Stimulated activated CD8-positive, alpha-beta memory T cell treated with anti-CD3 and anti-CD28 coated beads, Interleukin-12 subunit alpha, Interleukin-12 subunit beta, amount 100 ng/mL, for 24 hours (primary cell): Measurements from ENCODE around the gene CDH4.

Experiments used
- DNase-seq: peaks from one replicate; pipeline ENCODE4 v3.0.0-alpha.2; 2020; ENCODE audit errors: extremely low read depth

Gene CDH4

DNA sequence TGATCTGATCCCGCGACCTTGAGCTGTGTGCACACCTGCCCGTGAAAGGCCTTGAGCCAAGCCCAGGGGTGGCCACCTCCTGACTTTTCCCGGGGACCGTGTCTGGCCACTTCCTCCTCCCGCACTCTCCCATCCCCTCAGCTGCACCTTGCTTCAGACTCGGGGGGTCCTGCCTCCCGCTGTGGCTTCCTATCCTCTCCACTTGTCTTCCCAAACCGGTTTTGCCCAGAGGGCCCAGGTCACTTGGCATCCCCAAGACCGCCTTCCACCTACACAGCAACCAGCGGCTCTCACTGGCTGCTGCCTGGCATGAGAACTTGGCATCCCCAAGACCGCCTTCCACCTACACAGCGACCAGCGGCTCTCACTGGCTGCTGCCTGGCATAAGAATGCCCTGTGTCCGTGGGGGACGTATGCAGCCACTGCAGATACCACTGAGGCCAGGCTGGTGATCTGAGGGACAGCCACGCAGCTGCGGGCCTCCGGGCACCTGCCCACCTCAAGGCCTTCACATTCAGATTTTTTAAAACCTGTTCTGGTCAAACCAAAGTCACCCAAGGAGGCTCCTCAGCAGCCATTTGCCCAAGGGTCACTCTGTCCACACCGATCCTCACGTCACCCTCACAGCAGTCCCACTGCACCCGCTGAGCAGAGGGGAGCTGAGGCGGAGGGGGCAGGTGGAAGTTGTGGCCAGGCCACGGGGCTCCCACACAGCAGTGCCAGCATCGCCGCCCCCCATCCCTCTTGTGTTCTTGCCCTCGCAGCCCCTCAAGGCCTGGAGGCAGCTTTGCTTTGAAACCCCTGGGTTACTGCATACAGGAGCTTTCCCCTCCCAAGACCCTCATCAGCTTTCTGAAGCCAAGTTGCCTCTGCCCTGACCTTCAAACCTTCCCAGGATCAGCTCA, 568.1 kb downstream of the CDH4 start:
- DNase-seq: no peak

DNA sequence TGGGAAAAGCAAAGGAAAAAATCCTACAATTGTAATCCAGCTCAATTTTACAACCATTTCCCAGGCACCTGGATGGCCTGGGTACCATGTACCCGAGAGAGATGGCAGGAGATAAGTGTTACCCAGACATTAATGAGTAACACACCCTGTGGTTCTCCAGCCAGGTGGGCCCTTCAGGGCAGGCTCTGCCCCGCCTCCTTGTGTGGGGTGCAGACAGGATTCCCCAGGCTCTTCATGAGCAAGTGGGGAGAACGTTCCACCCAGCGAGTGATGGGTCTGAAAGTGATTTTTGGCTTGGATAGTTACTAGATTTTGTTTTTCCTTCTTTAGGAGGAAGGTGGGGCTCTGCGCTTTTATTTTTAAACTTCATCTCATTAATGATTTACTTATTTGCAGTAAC, 569.7 kb downstream of the CDH4 start:
- no peak for DNase-seq

DNA sequence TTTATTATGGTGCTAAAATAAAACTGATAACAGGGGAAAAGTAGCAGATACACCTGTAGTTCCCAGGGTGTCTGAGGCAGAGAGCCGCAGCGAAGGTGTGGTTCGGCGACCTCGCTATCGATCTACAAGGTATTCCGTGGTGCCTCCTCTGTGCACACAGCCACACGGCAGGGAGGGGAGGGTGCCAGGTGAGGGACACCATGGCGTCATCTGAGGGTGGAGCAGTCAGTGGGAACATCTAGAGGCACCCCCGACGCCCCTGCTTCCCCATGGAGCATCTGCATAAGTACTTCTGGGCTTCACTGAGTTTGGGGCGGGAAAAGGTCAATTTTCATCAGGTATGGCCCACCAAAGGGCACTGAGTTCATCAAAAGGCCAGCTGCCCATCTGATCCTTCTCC, 570.3 kb downstream of the CDH4 start:
- DNase-seq: no peak

DNA sequence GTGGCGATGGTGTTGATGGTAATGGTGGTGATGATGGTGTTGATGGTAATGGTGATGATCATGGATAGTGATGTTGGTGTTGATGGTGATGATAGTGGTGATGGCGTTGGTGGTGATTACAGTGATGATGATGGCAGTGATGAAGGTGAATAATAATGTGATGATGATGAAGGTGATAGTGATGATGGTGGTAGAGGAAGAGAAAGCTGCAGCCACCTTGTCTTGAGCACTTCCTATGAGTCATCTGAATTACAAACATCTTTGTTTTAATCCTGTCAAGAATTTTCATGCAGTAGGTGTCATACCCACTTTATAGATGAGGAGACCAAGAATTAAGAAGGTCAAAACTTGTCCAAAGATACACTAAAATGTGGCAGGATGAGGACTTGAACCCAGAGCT, 571.2 kb downstream of the CDH4 start:
- DNase-seq: no peak

DNA sequence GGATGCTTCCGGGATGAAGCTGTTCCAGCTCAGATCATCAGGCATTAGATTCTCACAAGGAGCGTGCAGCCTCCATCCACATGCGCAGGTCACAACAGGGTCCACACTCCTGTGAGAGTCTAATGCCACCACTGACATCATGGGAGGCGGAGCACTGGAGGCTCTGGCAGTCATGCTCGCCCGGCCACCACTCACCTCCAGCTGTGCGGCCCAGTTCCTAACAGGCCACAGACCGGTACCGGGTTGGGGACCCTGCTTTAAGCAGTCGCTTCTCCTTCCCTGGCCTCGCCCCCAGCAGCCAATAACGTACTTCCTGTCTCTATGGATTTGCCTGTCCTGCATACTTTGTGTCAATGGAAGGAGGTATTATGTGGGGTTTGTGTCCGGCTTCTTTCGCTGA, 576.8 kb downstream of the CDH4 start:
- DNase-seq: no peak

DNA sequence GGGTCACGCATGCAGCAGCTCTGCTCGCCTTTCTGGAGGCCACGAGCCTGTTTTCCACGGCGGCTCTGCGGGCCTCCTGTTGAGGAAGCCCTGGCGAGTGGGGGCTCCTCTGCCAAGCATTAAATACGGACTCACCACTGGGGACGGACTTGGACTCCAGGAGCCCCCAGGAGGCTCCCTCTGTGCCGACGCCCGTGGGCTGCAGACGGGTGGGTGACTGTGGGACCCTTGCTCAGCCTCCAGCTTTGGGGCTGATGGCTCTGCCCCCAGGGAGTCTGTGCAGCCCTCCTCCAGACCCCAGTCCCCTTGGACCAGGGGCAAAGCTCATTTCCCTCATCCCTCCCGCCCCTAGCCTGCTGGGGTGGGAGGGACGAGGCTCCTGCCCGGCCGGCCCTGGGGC, 577.5 kb downstream of the CDH4 start:
- DNase-seq: no peak

DNA sequence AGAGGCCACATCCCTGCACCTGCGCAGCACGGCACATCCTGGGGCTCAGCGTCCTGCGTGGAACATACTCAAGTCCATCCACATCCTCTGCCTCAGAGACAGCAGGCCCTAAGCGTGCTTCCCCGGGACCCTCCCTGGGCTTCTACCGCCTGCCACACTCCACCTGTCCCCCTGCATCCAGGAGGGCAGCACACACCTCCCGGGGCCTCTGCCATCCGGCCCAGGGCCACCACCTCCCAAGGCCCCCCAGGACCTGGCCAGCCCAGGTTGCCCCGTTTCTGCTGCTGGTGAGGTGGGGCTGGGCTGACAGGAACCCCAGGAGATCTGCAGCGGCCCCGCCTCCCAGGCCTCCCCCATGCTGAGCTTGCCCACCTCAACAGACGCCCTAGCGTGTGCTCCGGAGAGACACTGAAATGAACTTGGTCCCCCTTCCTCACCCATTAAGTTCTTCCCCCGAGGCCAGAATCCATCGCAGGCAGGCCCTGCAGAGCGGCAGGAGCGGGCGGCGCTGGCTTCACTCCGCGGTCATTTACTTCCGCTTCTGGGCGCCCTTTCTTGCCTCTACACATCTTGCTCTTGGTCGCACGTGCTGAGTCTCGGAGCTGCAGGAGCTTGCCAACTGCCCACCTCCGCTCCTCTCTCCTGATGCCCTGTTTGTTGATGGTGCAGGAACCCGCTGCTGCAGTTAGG, 578.3 kb downstream of the CDH4 start:
- DNase-seq: no peak

DNA sequence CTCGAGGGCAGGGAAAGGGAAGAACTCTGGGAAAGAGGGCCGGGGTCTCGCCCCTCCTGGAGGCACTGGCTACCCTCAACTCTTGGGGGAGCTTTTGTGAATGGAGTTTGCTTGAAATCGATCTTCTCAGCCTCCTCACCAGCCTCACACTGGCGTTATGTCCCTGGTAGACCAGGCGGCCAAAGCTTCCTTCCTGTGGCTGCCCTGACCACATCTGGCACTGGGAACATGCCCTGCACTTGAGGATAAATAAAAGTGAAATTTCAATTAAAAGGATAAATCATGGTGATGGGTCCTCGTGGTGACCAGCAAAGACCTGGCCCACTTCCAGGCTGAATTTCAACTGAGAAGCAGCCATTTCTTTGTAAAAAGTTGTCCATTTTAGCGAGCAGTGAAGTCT, 578.9 kb downstream of the CDH4 start:
- no peak for DNase-seq

DNA sequence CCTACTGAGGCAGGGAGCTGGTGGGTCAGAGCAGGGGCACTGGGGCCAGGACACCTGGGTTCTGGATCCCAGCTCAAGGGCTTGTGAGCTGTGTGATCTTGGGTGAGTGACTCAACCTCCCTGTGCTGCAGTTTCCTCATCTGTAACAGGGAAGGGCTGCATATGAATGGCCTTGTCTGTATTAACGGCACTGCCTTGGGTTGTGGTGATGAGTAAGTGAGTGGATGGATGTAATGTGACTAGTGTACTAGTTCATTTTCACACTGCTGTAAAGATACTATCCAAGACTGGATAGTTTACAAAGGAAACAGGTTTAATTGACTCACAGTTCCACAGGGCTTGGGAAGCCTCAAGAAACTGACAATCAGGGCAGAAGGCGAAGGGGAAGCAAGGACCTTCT, 580.1 kb downstream of the CDH4 start:
- no peak for DNase-seq

DNA sequence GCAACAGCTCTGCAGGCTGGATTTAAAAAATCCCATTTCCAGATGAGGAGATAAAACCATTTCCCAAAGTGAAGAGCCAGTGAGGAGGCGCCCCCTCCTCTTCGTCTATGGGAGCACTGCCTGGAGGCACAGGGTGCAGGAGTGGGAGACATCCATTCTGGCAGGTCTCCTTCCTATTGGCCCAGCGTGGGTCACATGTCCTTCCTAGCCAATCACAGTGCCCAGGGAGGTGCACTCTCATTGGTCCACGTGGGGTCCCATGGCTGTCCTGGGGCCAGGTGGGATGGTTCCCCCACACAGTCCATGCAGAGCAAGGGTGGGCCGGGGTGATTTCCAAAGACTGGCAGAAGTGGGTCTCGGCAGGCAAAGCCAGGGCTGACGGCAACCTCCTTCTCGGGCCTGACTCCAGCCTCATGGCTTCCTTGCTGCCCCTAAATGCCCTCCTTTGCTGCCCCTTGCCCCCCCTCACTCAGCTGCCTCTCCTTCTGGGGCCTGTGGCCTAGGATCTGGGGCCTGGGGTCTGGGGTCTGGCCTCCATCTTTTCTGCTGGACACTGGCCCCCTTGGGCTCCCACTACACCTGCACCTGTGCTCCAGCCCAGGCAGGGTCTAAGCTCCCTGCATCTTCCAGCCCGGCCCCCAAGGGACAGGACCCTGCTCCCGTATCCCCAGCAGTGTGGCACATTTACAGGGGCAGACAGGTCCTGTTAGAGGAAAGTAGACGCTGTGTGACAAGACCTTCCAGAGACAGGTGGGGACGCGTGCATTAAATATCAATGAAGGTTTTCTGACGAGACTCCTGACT, 581.9 kb downstream of the CDH4 start:
- DNase-seq: no peak

DNA sequence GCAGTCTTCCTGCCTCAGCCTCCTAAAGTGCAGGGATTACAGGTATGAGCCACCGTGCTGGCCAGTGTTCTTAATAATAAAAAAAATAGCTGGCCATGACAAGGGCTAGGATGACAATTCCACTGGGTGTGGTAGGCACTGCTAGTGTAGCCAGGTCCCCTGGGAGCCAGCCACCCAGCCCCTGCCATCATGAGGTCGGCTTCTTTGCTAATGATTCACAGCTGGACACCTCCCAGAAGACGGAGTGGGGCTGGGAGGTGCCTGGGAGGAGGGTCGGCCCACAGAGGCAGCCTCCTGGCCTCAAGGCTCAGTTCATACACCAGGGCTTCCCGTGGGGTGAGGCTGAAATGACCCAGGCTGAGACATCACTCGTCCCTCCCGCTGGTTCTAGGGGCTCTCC, 583.2 kb downstream of the CDH4 start:
- no peak for DNase-seq

DNA sequence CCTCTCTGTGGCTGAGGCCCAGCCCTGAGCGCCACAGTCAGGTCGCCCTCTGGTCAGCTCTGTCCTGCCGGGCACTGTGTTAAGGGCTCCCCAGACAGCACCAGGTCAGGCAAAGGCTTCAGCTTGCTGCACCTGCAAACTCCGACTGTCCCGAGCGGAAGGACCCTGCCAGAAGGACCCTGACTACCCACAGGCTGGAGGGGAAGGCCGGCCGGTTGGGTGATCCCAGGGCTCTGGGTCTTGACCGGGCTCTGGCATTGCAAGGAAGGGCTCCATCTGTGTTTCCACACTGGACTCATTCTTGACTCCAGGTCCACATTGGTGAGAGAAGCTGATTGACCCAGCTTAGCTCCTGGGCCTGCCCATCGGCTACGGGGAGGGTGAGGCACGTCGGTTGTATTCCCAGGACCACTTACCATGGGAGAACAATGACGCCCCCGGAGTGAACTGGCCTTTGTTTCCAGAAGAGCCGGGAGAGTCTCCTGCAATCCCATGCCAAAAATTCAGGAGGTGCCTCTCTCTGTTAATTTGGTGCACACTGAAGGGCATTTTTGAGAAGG, 583.8 kb downstream of the CDH4 start:
- DNase-seq: no peak

DNA sequence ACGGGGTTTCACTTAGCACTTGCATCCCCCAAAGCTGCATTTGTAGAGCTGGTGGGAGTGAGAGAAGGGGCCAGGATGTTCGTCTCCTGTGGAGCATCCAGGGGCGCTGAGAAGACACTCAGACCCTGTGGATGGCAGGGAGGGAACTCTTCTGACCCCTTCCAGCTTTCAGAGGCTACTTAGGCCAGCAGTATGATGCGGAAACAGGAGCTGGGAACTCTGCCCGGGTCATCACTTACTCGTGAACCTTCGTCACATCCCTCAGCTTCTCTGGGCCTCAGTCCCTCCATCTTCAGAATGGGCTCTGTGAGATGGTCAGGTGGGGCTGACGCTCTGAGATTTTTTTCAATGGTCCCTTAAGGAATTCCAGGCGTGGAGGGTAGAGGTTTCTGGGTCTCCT, 585.1 kb downstream of the CDH4 start:
- DNase-seq: no peak

DNA sequence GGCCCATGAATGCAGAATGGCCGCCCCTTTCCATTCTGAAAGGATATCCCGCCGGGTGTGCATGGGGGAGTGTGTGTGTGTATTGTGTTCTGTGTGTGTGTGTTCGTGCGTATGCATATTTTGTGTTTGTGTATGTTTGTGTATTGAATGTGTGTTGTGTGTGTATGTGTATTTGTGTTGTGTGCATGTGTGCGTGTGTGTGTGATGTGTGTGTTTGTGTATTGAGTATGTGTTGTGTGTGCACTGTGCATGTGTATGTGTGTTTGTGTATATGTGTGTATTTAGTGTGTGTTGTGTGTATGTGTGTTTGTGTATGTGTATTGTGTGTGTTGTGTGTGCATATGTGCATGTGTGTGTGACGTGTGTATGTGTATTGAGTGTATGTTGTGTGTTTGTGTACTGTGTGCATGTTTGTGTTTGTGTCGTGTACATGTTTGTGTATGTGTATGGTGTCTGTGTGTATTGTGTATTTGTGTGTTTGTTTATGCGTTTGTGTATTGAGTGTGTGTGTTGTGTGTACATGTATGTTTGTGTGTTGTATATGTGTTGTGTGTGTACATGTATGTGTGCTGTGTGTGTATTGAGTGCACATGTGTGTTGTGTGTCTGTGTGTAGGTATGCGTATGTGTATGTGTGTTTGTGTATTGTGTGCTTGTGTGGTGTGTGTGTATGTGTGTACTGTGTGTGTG, 587.3 kb downstream of the CDH4 start:
- no peak for DNase-seq

DNA sequence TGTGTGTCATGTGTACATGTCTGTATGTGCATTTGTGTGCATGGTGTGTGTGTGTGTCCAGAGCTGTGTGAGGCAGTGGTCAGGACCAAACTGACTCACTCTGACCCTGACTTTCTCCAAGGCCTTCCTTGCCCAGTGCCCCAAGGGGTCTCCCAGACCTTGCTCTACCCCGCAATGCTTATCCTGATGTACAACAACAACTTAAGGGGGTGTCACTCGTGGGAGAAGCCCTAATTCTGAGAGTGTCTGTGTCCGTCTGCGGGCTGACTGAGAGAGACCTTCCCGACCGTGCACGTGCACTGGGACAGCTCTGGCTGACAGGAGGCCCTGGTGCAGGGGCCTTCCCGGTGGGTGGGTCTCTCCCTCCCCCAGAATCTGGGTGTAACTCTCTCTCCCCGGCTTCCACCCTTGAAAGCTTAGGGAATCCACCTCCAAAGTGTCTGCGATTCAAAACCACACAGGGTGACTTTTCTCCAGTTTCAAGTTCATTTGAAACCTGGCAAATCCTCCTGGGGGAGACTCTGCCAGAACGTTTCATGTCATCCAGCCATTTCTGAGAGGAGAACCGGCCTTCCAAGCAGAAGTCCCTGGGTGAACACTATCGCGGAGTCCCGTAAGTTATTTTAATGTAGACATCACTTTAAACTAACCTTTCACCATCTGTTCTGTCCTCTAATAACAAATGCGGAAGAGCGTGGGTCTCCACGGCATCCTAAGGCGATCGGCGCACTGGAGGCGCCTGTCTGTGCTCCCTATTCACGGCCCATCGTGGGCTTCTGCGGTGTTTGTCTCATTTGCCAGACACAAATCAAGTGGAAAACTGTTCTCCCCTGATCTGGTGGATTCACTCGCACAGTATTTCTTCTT, 588.1 kb downstream of the CDH4 start:
- no peak for DNase-seq

DNA sequence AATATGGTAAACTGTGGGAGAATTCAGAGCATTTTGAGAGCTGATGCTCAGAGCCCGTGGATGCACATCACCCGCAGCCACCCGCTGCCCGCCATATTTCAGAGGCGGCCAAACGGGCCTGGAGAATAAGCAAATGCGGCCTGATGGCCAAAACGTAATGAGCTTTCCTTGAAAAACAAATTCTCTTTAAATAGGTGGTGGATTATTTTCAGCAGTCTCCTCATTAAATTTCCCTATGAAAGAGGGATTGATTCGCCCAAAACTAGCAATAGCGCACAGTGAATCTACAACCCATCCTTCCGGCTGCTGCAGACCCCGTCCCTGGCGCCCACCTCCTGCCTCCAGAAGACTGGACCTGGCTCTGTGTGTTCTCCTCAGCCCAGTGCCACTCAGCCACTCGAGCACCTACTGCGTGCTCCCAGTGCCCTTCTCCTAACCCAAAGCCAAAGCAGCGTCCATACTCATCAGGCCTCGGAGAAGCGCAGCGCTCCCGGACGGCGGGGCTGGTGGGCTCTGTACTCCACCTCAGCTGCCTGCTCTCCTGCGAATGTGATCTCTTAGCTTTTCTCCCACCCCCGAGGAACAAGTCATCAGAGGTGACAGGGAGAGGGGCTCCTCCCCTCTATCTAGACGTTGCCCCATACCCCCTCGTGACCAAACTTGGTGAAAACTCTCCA, 588.9 kb downstream of the CDH4 start:
- no peak for DNase-seq

DNA sequence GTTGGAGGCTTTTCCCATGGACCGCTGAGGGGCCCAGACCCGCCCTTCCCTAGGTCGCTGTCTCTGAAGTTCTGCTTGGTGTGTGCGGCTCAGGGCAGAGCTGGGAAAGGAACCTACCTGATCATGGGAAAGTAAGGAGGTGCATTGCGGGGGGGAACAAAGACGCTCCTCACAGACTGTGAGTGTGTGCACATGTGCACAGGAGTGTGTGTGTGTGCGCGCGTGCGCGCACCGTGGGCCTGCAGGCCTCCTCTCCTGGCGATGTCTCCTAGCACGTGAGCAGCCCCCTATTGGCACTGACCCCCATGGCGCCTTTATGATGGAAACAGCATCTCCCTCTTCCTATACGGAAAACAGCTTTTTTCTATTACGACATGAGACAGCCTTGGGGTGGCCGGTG, 589.5 kb downstream of the CDH4 start:
- no peak for DNase-seq

DNA sequence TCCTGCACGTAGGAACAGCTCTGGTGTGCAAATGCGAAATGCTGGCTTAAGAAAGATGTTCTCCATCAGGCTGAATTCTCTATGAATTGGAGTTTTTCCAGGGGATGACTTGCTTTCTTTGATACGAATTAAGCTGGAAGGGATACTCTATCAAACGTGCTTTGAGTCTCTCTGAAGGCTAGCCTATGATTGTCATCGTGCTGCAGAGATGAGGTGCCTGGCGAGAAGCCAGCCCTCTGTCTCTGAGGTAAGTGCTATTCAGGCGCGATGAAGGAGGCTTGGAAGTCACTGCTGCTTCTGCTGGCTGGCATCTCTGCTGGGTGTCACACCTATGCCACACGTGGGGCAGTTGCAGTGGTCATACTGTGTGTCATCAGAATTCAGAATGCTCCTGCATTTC, 589.9 kb downstream of the CDH4 start:
- DNase-seq: no peak

DNA sequence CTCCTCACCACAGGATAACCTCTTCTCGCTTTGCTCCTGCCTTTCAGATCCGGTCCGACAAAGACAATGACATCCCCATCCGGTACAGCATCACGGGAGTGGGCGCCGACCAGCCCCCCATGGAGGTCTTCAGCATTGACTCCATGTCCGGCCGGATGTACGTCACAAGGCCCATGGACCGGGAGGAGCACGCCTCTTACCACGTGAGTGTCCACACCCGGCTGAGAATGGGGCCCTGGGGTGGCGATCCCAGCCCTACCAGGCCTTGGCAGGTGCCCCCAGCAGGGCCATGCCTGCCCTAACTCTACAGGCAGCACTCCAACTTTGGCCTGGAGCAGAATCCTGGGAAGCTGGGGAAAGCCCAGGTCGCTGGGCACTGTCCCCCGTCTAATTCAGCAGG, 592.6 kb downstream of the CDH4 start:
- DNase-seq: no peak

DNA sequence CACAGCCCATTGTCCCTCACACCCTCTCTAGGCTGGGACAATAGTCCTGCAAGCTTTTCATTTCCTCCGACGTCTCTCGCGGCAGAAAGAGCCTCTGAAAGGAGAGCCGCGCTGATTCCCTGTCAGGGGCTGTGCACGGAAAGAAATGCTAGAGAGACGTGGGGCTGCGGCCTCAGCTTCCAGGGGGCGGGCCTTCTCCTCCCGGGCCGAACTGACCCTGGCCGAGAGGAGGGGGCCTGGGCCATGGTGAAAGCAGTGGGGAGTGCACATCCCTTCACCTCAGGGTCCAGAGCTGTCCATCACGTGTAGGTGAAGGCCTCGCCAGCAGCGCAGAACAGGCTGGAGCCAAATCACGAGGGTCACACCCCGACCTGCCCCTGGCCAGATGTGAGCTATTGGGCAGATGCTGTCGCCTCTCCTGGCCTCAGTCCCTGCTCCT, 593.2 kb downstream of the CDH4 start:
- no peak for DNase-seq
